ENCODE data around the gene ZDHHC7. TPM values are rescaled to one million over a fixed set of nuclear protein-coding genes. Genes with fewer than 3 reads are reported as not detected.

The ZDHHC7 gene
- total and polyA plus RNA-seq, 11 donors: 12.0 to 66.7 (median 43.9) TPM

DNA sequence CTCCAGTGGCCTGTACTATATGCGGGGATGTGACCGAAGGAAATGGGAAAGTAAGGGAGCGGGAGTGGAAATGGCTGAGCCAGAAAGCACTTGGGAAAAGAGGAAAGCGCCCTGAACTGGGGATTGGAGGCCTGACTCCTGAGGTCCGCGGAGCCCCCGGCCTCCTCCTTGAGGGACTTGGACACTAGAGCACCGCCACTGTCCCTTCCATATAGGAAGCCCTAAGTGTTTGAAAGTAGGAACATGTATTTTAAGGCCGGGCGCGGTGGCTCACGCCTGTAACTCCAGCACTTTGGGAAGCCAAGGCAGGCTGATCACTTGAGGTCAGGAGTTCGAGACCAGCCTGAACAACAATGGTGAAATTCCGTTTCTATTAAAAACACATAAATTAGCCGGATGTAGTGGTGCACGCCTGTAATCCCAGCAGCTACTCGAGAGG is 530 bp upstream of the ZDHHC7 start:
- 12 to 15% (median 13%) methylated on average over 17 of the region's 17 CpGs for WGBS, 4 donors

DNA sequence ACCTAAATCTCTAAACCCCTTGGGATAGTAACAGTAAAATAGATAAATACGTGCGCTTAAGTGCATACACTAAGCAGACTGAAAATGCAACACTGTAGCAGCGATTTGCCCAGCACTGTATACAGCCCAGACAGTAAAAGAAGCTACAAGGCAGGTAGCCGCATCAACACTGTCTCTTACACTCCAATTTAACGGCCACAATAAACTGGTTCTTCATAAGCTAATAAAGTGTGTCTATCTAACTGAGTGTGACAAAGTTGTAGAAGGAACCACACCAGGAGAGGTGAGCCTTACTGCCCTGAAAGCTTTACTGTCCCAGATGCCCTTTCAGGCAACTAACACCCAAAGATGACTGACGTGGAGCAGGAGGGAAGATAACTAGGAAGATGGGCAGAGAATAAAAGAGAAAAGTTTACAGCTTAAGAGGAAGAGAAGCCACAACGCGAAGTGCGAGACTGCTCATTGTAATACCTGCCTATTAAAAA is 847 bp downstream of the ZDHHC7 start:
- intact Hi-C loops (cut with DNase I): loop anchor here in 1 of 10 donors (5.0 kb wide), 1 partner anchor 77 kb away; no protein-coding TSS in a partner anchor
- peaks cover 0 to 6% (median 0%) of the 10 kb centered on the region in 9 donors for H3K36me3 ChIP-seq
- H3K4me1 ChIP-seq: peaks cover 6 to 69% (median 36%) of the 10 kb centered on the region in 12 donors
- WGBS, 4 donors: 24 to 28% (median 27%) methylated on average over 9 of the region's 9 CpGs
- TF ChIP-seq, protein P1, sequence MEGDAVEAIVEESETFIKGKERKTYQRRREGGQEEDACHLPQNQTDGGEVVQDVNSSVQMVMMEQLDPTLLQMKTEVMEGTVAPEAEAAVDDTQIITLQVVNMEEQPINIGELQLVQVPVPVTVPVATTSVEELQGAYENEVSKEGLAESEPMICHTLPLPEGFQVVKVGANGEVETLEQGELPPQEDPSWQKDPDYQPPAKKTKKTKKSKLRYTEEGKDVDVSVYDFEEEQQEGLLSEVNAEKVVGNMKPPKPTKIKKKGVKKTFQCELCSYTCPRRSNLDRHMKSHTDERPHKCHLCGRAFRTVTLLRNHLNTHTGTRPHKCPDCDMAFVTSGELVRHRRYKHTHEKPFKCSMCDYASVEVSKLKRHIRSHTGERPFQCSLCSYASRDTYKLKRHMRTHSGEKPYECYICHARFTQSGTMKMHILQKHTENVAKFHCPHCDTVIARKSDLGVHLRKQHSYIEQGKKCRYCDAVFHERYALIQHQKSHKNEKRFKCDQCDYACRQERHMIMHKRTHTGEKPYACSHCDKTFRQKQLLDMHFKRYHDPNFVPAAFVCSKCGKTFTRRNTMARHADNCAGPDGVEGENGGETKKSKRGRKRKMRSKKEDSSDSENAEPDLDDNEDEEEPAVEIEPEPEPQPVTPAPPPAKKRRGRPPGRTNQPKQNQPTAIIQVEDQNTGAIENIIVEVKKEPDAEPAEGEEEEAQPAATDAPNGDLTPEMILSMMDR (IDR thresholded peaks at IDR 0.05): no peak
- no peak for TF ChIP-seq POLR2A (IDR thresholded peaks at IDR 0.05)
- no peaks in the 10 kb centered on the region for H3K27me3 ChIP-seq
- ATAC-seq (no peak), DNase-seq (no peak)
- peak overlapping the region in 11 of 12 donors; percentile 90 to 99 (median 96) for H3K27ac ChIP-seq
- no peaks in the 10 kb centered on the region for H3K9me3 ChIP-seq
- H3K4me3 ChIP-seq: peak overlapping the region; percentile 75 to 99 (median 90)

More for the DNA sequence above, 530 bp upstream of the ZDHHC7 start:
- ATAC-seq (peak in 2 of 4 donors; percentile 22 to 32), DNase-seq (no peak)
- Histone ChIP-seq H3K4me3 (peak overlapping the region; percentile 75 to 99 (median 90)), H3K9me3 (no peaks in the 10 kb centered on the region), H3K4me1 (peaks cover 6 to 69% (median 28%) of the 10 kb centered on the region in 12 donors), H3K27ac (peak overlapping the region; percentile 90 to 99 (median 96)), H3K36me3 (peaks cover 0 to 4% (median 0%) of the 10 kb centered on the region in 9 donors), H3K27me3 (no peaks in the 10 kb centered on the region)
- no peak for TF ChIP-seq POLR2A (IDR thresholded peaks at IDR 0.05)
- TF ChIP-seq, protein P1 (IDR thresholded peaks at IDR 0.05): no peak
- intact Hi-C loops (cut with DNase I): loop anchor here in 2 of 10 donors (1.0 to 5.0 kb wide), 2 partner anchors 15 to 75 kb away; partner anchors contain the start of gene KIAA0513 (in 2 of the 2)

DNA sequence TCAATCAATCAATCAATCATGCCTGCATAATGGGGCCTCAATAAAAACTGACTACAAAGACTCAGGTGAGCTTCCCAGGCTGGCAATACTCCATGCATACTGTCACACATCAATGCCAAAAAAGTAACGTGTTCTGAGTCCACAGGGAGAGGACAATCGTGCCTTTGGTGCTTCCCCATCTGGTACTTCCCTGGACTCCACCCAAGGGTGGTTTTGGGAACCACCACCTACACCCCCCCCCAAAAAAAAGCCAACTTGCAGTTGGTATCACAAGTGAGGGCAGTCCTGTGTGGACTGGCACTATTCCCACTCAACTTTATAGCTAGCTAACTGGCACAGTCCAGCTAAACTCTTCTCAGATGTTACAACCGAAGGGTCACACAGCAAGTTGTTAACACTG is 3.1 kb downstream of the ZDHHC7 start:
- peaks cover 15 to 83% (median 58%) of the 10 kb centered on the region in 12 donors for H3K4me1 ChIP-seq
- no peak for ATAC-seq
- no peaks in the 10 kb centered on the region for H3K9me3 ChIP-seq
- H3K27me3 ChIP-seq: no peaks in the 10 kb centered on the region
- peak overlapping the region in 2 of 12 donors; percentile 51 to 63 for H3K27ac ChIP-seq
- intact Hi-C loops (cut with DNase I): no loop called here
- H3K36me3 ChIP-seq: peaks cover 0 to 6% (median 0%) of the 10 kb centered on the region in 9 donors
- no peak for DNase-seq
- 44 to 61% (median 49%) methylated on average over 3 of the region's 3 CpGs for WGBS, 4 donors
- TF ChIP-seq, protein P1 (IDR thresholded peaks at IDR 0.05): no peak
- TF ChIP-seq POLR2A (IDR thresholded peaks at IDR 0.05): no peak
- no peak overlapping the region for H3K4me3 ChIP-seq

DNA sequence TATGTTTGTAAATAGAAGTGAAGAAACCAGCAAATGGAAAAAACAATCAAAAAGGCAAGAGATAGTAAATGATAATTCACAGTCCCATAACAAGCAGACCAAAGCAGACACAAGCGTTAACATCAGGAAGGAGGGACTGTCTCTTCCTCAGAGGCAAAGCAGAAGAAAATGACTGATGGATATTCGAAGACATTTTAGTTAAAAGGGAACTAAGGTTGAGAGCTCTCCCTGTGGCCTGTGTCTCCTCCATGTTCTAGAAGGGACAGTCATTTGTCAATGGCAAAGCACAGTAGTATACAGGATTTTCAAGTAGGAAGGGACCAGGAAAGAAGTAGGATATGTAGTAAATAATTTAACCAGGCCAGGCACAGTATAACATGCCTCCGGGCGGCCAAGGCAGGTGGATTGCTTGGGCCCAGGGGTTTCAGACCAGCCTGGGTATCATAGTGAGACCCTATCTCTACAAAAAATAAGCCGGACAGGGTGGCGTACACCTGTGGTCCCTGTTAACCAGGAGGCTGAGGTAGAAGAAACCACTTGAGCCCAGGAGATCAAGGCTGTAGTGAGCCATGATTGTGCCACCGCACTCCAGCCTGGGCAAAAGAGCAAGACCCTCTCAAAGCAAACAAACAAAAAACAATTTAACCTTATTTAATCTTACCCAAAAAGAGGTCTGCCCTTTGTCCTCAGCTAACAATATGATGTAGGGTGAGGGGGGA is 3.7 kb downstream of the ZDHHC7 start:
- DNase-seq (no peak), ATAC-seq (no peak)
- Histone ChIP-seq H3K27me3 (no peaks in the 10 kb centered on the region), H3K4me1 (peaks cover 15 to 89% (median 64%) of the 10 kb centered on the region in 12 donors), H3K27ac (peak overlapping the region in 2 of 12 donors; percentile 51 to 63), H3K9me3 (no peaks in the 10 kb centered on the region), H3K4me3 (no peak overlapping the region), H3K36me3 (peaks cover 0 to 6% (median 0%) of the 10 kb centered on the region in 9 donors)
- WGBS, 4 donors: 84 to 93% (median 91%) methylated on average over 7 of the region's 7 CpGs
- TF ChIP-seq, protein P1 (IDR thresholded peaks at IDR 0.05): no peak
- no peak for TF ChIP-seq POLR2A (IDR thresholded peaks at IDR 0.05)
- intact Hi-C loops (cut with DNase I): no loop called here

Data from heart left ventricle (tissue), 16 donors.